HG03565 (cell line): Measurements from ENCODE around the gene MAGI2.

Experiments used
- ATAC-seq: cut with Tn5 transposase; IDR thresholded peaks from one replicate; pipeline ENCODE4 v1.9.1; 2021; ENCODE audit warnings: mild to moderate bottlenecking, moderate library complexity; ENCODE audit not compliant: unreplicated experiment

The MAGI2 gene

DNA sequence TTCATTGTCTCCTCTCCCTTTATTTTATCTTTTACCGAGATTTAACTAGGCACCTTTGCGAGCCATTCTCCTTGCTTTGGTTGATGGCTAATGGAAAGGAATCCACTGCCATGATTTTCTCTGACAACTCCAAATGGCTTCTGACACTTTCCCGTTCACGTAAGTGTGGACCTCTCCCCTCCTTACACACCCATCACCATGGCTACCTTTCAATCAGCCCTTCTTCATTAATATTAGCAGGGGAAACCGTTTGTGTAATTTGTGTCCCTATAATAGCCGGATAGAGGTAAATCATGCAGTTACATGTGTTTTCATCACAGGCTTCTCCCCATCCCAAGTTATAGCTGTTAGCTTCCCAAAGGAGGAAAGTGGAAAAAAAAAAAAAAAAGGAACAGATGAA, 767.3 kb downstream of the MAGI2 start:
- no peak for ATAC-seq

DNA sequence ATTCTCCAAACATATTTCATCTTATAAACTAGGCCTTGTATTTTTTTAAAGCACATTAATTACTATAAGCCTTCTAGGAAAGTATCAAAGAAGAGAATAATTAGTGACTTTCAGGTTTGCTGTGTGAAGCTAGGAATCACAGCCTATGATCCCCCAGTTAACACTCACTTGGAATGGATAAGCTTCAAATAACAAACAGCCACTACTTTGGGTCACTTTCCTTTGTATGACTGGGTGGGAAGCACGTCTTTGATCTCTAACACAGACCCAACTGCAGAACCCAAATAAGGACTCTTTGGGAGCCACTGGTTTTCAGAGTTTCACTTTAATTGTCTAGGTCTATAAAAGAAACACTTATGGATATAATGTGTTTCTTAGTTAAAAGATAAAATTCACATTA, 769.3 kb downstream of the MAGI2 start:
- ATAC-seq = no peak

DNA sequence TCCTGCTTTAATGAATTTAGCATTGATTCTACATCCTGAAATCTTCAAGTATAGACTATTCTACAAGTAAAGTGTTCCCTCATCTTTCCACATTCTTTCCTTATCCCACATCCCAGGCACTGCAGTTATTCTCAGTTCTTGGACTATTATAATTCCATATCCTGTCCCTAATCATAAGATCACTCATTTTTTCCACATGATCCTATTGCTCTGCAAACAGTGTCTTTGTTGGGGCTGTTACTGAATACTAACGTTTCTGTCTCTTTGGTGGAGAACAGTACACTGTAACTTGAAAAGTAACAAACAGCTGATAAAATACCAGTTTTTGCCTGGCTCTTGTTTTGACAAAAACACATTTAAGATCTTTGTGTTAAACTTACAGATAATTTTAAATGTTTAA, 769.9 kb downstream of the MAGI2 start:
- no peak for ATAC-seq

DNA sequence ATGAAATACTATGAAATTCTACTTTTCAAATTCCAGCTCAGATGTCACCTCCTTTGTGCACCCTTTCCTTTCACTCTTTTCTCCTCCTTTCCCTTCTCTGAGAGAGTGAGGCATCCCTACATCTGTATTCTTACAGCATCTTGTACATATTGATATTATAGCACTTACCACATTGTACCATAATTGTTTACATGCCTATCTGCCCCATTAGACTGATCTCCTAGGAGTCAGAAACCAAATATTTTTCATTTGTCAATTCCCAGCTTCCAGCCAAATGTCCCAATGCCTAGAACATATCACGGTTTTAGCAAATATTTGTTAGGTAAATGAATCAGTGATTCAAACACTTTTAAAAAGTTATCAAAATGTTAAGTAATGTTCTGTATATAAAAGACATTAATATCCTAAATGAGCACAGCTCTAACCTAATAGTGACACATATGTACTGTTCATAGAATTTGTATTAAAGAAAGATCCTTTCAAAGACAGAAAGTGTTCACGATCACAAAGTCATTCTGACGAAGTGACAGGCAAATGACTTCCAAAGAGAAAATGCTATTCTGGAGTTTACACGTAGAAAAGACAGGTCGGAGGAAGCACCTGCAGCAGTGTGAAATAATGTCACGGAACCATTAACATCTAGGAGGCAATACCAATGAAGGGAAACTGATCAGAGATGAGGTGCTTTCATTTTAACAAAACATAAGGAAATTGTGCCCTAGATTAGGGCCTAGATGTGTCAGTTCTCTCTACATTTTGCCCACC, 774.2 kb downstream of the MAGI2 start:
- no peak for ATAC-seq

DNA sequence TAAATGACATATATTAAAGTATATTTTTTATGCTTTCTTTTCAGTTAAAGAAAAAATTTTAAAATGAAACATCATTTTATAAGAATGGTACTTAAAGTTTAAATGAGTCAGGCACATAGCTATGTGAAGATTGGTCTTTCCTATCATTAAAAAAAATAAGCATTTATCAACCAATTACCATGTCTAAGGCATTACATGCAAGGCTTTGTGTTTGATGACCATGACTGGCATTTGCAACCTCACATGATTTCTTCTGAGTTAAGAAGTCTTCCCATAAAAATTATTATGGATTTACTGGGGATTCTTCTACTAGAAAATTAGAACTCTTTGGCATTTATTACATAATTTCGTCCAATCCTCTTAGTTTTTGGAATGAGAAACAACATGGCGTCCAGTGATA, 776.1 kb downstream of the MAGI2 start:
- ATAC-seq = no peak

DNA sequence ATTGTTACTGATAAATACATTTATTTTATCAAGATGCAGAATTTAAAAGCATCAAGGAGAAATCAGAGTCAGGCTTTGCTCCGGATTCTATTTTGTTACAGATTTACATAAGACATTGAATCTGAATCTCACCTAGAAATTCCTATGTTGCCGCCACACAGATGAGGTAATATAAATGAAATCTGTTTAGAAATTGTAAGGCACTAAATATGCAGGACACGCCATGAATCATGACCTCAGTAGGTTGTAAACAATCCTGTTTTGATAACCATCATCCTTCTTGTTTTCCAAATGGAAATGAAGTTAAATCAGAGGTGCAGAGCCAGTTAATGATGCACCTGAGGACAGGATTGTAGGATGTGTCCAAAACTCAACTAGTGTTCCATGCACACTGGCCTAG, 778.0 kb downstream of the MAGI2 start:
- no peak for ATAC-seq

DNA sequence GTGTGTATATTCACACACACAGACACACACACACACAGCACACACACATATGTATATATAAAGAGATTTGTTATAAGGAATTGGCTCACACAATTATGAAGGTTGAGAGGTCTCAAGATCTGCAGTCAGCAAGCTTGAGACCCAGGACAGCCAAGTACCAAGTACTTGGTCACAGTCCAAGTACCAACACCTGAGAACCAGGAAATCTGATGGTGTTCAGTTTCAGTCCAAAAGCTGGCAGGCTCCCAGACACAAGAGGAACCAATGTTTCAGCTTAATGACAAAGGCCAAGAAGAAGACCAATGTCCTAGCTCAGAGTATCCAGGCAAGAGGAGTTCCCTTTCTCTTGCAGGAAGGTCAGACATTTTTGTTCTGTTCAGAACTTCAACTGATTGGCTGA, 780.2 kb downstream of the MAGI2 start:
- ATAC-seq = no peak

DNA sequence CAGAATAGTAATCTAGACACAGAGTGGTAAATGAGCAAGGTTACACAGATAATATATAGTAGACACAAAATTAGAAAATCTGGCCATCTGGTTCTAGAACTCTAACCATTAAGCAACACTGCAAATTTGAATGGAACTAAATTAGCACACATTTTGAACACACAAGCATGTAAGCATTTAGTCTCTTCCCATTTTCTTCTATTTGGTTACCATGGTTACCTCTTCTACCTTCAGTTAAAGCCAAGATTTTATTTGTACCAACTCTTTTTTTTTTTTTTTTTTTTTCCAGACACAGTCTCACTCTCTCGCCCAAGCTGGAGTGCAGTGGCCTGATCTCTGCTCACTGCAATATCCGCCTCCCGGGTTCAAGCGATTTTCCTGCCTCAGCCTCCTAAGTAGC, 790.5 kb downstream of the MAGI2 start:
- ATAC-seq = no peak

DNA sequence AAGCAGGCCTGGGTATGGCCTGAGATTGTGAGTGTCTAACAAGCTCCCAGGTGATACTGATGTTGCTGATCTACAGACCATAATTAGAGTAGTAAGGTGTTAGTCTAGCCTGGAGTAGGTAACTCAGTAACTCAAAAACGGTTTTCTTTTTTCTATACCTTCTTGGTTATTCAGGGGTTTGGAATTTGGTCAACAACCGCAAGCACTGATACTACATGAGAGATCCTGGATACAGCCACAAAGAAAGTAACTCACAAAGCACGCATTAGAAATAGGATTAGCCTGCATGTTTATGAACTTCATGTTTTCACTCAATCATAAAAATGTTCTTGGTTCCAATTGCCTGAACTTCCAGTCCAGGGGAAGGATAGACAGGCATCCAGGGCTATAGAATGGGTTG, 803.5 kb downstream of the MAGI2 start:
- no peak for ATAC-seq

DNA sequence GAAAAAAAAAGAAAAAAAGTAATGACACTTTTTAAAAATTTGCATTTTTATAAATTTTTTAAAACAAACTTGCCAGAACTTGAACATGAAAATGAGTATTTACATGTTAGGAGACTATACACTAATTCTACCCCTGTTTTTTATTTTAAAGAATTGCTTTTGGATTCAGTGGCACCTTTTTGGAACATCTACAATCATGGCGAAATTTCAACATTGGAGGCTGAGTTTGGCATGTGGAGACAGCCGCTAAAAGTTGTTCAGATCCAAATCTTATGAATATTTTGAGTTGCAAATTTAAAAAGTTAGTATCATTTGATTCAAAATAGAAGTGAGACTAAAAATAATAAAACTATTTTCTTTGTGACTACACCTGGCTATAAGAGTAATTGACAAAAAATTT, 804.2 kb downstream of the MAGI2 start:
- no peak for ATAC-seq

DNA sequence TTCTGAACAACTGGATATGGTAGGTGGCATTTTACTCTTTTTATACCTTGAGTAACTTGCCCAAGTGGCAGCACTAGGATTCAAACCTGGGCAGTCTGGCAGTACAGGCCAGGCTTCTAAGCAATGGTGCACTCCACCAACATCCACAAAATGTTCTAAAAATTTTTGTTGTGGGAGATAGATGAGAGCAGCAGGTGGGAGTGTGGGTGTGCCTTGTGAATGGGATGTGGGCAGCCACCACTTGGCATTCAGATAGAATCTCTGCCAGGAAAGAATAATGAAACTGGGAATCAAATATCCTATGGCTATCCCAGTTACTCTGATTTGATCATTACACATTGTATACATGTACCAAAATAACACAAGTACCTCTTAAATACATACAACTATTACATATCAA, 810.7 kb downstream of the MAGI2 start:
- no peak for ATAC-seq

DNA sequence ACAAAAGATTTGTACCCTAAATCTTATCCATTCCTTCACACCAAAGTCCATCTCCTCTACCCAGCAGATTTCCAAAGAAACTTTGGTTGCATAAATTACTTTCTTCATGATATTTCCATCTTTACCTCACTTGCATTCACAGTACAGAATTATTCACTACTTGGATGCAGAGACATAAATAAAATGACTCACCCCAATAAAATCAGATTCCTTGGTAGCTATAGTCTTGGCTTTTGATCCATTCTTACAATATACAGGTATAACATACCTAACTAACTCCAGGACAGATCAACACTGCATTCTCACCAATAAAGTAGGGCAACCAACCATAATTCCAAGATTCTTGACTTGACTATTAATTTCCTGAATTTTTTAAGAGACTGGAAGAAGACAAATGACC, 815.1 kb downstream of the MAGI2 start:
- ATAC-seq = no peak

DNA sequence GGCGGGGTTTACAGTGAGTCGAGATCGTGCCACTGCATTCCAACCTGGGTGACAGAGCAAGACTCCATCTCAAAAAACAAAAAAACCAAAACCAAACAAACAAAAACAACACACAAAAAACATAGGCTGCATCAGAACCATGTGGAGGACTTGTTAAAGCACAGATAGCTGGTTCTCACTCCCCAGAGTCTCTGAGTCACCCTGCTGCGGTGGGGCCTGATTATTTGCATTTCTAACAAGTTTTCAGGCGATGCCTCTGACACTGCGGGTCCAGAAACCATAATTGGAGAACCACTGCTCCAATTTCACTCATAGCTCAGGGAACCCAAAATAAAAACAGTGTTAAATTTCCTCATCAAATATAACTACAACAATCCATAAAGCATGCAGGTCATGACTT, 816.7 kb downstream of the MAGI2 start:
- ATAC-seq = no peak

DNA sequence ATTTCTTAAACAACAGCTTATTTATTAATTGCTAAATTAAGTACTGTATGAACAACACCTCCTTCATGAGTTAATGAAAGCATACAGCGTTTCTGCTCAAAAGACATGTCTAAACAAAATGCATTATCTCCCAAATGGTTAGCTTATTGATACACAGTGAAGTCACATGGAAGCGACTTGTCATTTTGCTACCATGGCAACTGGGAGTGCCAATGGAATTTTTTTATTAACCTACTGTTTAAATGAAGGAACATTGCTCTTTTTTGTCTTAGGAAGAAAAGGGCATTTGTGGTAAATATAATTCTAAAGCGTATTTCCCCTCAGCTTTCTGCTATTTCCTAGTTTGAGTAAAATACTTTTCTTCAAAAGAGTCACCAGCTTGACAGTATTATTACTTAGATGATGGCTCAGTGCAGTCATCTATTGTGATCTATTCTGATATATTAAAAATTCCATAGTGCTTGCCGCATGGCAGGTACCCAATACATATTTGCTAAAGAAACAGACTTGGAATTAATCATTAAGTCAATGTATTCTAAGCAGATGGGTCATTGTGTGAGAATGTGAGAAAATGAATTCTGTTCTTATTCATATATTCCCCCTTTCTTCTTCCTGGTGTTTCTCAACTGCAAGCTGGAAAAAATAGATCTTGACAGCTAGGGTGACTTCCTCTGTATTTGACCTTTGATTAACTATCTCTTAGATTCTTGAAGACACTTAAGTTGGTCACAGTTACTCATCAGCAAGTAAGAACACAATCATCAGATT, 818.3 kb downstream of the MAGI2 start:
- no peak for ATAC-seq

DNA sequence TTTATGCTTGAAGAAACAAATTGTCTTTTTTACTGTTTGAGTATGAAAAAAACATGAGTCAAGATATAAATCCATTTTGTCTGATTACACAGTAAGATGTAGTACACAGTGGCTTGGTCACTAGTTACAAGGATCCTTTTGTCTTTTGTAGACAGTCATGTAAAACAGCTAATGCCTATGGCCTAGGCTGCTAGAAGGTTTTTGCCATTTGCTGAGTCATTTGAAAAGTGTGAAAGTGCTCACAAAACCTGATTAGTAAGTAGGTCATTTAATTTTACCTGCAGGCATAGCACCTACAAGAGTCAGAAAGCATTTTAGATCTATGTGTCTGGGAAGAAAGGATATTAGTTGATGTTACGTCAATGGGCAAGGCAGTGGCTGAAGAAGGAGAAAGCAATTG, 819.4 kb downstream of the MAGI2 start:
- ATAC-seq = no peak

DNA sequence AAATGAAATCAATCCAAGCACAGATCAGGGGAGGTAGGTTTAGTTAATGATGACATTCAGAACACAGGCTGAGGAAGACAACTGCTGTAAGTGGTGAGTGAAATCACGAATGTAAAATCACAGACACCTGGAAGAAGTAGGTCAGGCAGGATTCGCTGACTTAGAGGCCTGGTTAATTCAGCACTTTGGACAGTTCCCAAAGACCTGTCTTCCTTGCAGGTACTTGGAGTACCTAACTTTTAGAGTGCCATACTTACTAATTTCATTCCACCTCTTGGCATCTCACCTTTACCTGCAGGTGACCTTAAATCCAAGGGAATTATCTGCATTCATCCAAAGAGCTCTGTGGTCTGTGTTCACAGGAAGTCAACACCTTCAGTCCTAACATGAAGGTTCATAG, 832.5 kb downstream of the MAGI2 start:
- no peak for ATAC-seq

DNA sequence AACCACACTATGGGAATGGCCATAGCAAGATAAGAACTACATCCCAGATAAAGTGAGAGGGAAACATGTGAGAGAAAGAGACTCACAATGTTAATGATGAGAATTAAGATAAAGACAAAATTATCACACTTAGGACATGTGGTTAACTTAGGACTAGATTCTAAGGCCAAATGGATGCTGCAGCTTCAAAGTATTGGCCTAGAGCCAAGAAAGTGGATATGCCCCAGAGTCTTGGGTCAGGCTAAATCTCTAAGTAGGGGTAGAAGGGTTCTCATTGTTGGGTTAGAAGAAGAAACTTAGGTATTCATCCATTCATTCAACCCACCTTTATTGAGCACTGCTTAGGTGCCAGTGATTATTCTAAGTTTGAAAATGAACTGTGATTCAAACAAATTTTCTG, 836.9 kb downstream of the MAGI2 start:
- ATAC-seq = no peak

DNA sequence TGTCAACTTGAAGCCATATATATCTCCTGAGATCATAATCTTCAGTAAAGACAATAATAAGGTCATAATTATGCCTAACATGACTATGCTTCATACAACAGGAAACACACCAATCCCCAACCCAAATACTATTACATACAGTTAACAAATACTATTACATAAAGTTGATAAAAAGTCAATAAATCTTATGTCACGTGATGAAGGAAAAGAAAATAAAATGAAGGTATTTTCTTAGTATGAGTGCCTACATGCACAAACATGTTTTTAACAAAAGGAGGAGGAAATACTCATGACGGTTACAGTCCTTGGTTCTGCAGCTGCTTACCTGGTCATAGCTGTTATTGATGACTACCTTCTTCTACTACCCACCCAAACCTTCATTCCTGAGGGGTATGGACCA, 844.2 kb downstream of the MAGI2 start:
- no peak for ATAC-seq

DNA sequence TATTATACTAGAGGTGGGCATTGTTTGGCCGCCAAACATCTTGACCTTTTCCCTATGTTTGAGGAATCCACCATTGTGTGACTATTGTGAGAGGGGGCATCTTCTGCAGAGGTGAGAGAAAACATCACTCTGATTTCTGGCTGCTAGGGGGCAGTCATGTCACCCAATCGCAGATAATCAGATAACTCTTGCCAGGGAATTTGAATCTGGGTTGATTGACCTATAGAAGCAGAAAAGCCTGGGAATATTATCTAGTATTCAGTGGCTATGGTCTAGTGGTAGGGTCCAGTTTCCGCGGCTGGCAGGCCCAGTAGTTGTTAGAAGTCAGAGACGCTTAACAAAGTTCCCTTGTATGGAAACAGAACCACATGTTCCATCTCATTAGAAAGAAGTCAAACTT, 846.4 kb downstream of the MAGI2 start:
- no peak for ATAC-seq

DNA sequence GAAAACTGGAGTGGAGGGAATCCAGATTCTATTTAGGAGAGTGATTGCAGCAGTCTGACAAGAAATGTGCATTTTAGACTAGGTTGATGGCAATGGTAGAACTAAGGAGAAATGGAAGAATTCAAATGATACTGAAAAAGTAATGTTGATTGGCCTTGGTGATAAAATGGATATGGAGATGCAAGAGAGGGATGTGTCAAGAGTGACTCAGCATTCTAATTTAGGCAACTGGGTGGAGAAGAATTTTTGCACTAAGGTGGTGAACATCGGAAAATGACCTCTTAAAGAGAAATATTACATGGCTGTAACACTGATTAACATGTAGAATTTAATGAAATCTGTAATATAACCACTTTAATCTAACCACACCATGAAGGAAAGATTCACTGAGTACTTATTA, 848.3 kb downstream of the MAGI2 start:
- no peak for ATAC-seq

DNA sequence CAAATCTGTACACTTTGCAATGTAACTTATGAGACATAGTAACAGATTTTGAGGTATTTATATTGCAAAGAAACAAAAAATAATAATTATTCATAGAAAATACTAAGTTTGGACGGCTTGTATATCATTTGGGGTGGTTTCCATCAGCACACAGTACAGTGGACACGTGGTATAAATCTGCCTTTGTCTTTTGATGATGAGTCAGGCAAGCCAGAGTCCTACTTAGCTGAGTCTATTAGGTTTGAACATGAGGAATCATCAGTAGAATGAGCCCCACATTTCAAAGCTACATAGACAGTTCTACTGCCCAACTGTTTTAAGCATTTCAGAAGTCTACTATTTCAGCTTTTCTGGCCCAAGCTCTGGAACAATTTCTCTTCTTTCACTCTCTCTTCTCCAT, 851.7 kb downstream of the MAGI2 start:
- ATAC-seq = no peak

DNA sequence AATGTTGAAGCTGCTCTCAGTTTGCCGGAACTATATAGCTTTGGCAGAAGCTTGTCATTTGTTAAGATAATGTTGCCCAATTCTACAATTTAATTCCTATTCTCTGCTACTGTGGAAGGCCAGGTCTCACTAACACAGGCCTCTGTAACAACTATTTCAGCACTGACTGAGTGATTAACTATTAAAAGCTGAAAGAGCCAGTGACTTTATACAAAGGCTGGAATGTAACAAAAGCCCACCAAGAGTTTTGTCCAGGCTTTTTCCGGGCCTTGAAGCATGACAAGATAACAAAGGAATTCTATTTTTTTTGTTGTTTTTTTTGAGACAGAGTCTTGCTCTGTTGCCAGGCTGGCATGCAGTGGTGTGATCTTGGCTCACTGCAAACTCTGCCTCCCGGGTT, 859.3 kb downstream of the MAGI2 start:
- no peak for ATAC-seq

DNA sequence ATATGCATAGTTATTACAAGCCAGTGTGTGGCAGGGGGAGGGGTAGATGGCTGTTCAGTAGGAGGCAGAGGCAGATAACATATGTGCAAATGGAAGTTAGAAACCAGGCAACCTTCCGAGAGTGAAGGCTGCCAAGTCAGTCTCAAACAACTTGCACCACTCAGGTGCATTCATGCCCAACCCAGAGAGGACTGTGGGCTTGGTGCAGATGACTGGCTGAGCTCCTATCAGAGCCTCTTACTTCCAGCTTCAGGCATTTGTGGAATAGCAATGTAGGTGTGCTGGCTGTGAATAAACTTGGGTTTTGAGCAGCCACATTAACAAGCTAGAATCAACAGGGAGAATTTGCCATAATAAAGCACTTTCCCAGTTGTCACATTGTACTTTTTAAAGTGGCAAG, 865.1 kb downstream of the MAGI2 start:
- ATAC-seq = no peak
